SK-N-SH (cell line): ENCODE results near the gene BRD1.

ENCODE experiments used
- FOSL2 ChIP-seq: IDR thresholded peaks from 2 replicates; pipeline ENCODE4 v1.4.0; 2012; ENCODE audit warnings: low read depth, mild to moderate bottlenecking, moderate library complexity, borderline replicate concordance
- JUND ChIP-seq: IDR thresholded peaks from 2 replicates; pipeline ENCODE4 v1.4.0; 2012
- RAD21 ChIP-seq: IDR thresholded peaks from 2 replicates; pipeline ENCODE4 v1.6.1; 2012; ENCODE audit warnings: mild to moderate bottlenecking, low read length
- TF ChIP-seq, protein P1 (sequence below): fragments of 200-600 bp; sonication (generic); IDR thresholded peaks from 2 replicates; pipeline ENCODE4 v1.6.1; 2017; ENCODE audit warnings: antibody characterized with exemption, mild to moderate bottlenecking, moderate library complexity

DNA sequence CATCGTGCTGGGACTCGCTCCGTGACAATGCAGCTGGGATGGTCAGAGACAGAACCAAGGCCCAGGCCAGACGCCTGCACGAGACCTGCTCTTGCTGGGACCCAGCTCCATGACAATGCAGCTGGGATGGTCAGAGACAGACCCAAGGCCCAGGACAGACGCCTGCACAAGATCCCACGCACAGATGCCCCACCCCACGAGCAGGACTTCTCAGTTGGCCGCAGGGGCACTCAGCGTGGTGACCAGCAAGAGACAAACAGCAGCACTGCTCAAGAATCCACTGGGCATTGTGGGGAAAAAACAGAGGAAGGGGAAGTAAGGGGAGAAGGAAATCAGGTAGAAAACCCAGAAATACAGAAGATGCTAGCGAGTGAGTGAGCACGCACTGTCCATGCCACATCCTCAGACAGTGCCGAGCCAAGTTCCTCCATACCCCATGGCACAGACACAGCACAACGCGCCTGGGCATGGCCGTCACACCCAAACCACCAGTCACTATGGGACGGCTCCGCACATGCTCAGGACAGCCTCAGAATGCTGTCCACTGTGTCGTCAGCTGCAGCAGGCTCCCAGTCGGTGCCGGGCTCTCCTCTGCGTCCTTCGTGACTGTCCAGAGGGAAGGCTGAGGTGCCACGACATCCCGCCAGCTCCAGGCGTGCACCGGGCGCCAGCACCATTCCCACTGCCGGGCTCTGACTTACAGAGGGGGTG is 44.5 kb downstream of the BRD1 start:
- TF ChIP-seq, protein P1, sequence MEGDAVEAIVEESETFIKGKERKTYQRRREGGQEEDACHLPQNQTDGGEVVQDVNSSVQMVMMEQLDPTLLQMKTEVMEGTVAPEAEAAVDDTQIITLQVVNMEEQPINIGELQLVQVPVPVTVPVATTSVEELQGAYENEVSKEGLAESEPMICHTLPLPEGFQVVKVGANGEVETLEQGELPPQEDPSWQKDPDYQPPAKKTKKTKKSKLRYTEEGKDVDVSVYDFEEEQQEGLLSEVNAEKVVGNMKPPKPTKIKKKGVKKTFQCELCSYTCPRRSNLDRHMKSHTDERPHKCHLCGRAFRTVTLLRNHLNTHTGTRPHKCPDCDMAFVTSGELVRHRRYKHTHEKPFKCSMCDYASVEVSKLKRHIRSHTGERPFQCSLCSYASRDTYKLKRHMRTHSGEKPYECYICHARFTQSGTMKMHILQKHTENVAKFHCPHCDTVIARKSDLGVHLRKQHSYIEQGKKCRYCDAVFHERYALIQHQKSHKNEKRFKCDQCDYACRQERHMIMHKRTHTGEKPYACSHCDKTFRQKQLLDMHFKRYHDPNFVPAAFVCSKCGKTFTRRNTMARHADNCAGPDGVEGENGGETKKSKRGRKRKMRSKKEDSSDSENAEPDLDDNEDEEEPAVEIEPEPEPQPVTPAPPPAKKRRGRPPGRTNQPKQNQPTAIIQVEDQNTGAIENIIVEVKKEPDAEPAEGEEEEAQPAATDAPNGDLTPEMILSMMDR: no peak
- no peak for TF ChIP-seq RAD21
- no peak for TF ChIP-seq JUND
- no peak for TF ChIP-seq FOSL2
